NCI-H526 (cell line): ENCODE measurements around the gene TSPAN11.
"Not testable (repeated sequence)": the region's sequence is repeated elsewhere in the genome, so short reads cannot be mapped to it uniquely, and the experiment has no call there.

Source experiments
- DNase-seq, 2 experiments: peaks; one replicate each; lab custom pipeline; 2025; lab: John Stamatoyannopoulos, UW

Gene TSPAN11

GRCh38 chr12:31019561-31019960 is 93.0 kb downstream of the TSPAN11 start:
- no peak for DNase-seq

GRCh38 chr12:31019976-31020375 is 93.4 kb downstream of the TSPAN11 start:
- no peak for DNase-seq

GRCh38 chr12:31020385-31021166 is 94.0 kb downstream of the TSPAN11 start:
- DNase-seq = no peak

GRCh38 chr12:31021181-31021580 is 94.6 kb downstream of the TSPAN11 start:
- no peak for DNase-seq

- peak; percentile 45 to 76 for DNase-seq
These were observed 95.4 kb downstream of the TSPAN11 start for GRCh38 chr12:31021809-31022494.

- no peak for DNase-seq
These were observed 96.8 kb downstream of the TSPAN11 start for GRCh38 chr12:31023271-31023724.

- DNase-seq = peak; percentile 95 to 97
These were observed 99.7 kb downstream of the TSPAN11 start for GRCh38 chr12:31026202-31026601.

- DNase-seq = not testable (repeated sequence)
These were observed 100.5 kb downstream of the TSPAN11 start for GRCh38 chr12:31027006-31027405.

GRCh38 chr12:31029468-31029867 is 102.9 kb downstream of the TSPAN11 start:
- DNase-seq = no peak

- peak in 1 of 2 experiments; percentile 17 for DNase-seq
These were observed 103.5 kb downstream of the TSPAN11 start for GRCh38 chr12:31029916-31030562.

GRCh38 chr12:31031951-31032335 is 105.4 kb downstream of the TSPAN11 start:
- DNase-seq = no peak

GRCh38 chr12:31033146-31033545 is 106.6 kb downstream of the TSPAN11 start:
- DNase-seq = no peak

- no peak for DNase-seq
These were observed 107.1 kb downstream of the TSPAN11 start for GRCh38 chr12:31033681-31034080.

GRCh38 chr12:31034372-31034771 is 107.8 kb downstream of the TSPAN11 start:
- DNase-seq = no peak

- DNase-seq = no peak
These were observed 108.7 kb downstream of the TSPAN11 start for GRCh38 chr12:31035226-31035625.

GRCh38 chr12:31035967-31036665 is 109.6 kb downstream of the TSPAN11 start:
- no peak for DNase-seq

GRCh38 chr12:31037028-31037427 is 110.5 kb downstream of the TSPAN11 start:
- no peak for DNase-seq

GRCh38 chr12:31037931-31038330 is 111.4 kb downstream of the TSPAN11 start:
- no peak for DNase-seq

GRCh38 chr12:31041033-31041564 is 114.6 kb downstream of the TSPAN11 start:
- no peak for DNase-seq
